Measurements from ENCODE around the gene USP11. TPM values are rescaled to one million over a fixed set of nuclear protein-coding genes. Genes with fewer than 3 reads are reported as not detected.

The USP11 gene
- total RNA-seq, 1 experiment from 2014 or later, result 153 TPM

- H2AK5ac ChIP-seq (ENCODE audit: insufficient read length, low read length), result no peak overlapping the region
- no peak overlapping the region for H2BK12ac ChIP-seq (ENCODE audit: insufficient read length, low read depth, low read length)
- peaks cover 0 to 3% (median 0%) of the 10 kb centered on the region in 3 experiments; a peak in 2 of 7 replicates for H3K36me3 Mint-ChIP-seq (ENCODE audit: insufficient read depth in 1 of 3, low read depth in 3 of 3)
- DNase-seq, result no peak
- H3K27ac Mint-ChIP-seq, result no peak overlapping the region
- H3K27ac ChIP-seq (ENCODE audit: insufficient read length, low read depth, low read length), result no peak overlapping the region
- H3T11ph ChIP-seq (ENCODE audit: low read length), result no peak overlapping the region
- H4K8ac ChIP-seq (replicated peaks; ENCODE audit: insufficient read length, low read depth, low read length), result no peak overlapping the region
- no peak overlapping the region for H3K23ac ChIP-seq (ENCODE audit: insufficient read length, low read depth, low read length)
- H2BK120ac ChIP-seq (ENCODE audit: low read depth, low read length, poor library complexity, severe bottlenecking), result no peak overlapping the region
- H3K9ac ChIP-seq (ENCODE audit: extremely low read depth, insufficient read length, low read length), result no peak overlapping the region
- H2AFZ ChIP-seq (ENCODE audit: low read length), result no peak overlapping the region
- H3K4me3 Mint-ChIP-seq, result no peak overlapping the region
- no peaks in the 10 kb centered on the region for H3K79me2 ChIP-seq (ENCODE audit: insufficient read depth, low read length)
- H3K4me1 Mint-ChIP-seq, result no peaks in the 10 kb centered on the region; a peak in 1 of 4 replicates
- H4K20me1 ChIP-seq (ENCODE audit: control insufficient read depth, insufficient read depth, insufficient read length), result no peaks in the 10 kb centered on the region
- H3K23me2 ChIP-seq (ENCODE audit: insufficient read length, low read depth, low read length, poor library complexity, severe bottlenecking), result no peaks in the 10 kb centered on the region
- H3K27me3 ChIP-seq (ENCODE audit: insufficient read depth, low read length), result no peaks in the 10 kb centered on the region
- H3K9me3 Mint-ChIP-seq, result peaks cover 35 to 56% of the 10 kb centered on the region in 2 experiments
- no peak overlapping the region for H3K4ac ChIP-seq (ENCODE audit: low read depth, low read length)
- no peak overlapping the region for H4K91ac ChIP-seq (ENCODE audit: insufficient read length, low read depth, low read length)
- H3K18ac ChIP-seq (ENCODE audit: insufficient read length, low read depth, low read length), result no peak overlapping the region
- no peaks in the 10 kb centered on the region for H3K79me1 ChIP-seq (ENCODE audit: insufficient read depth, low read depth, low read length, poor library complexity, severe bottlenecking)
- H3K4me1 ChIP-seq (ENCODE audit: insufficient read depth, low read length), result no peaks in the 10 kb centered on the region
- WGBS (ENCODE audit: extremely low coverage, insufficient read length, low lambda C conversion rate), result no CpG with 5 or more reads among the region's 2 CpGs
- no peak overlapping the region for H3K56ac ChIP-seq (ENCODE audit: insufficient read length, low read depth, low read length)
- H3K27me3 Mint-ChIP-seq (ENCODE audit: low read depth), result peaks cover 3% of the 10 kb centered on the region; the same call in 1 of the 2 replicates
- no peak for TF ChIP-seq CTCF (conservative IDR thresholded peaks at IDR 0.05)
- H2BK20ac ChIP-seq (ENCODE audit: low read depth, low read length, poor library complexity, severe bottlenecking), result no peak overlapping the region
- H3K14ac ChIP-seq (ENCODE audit: insufficient read depth, low read length), result no peak overlapping the region
- no peak overlapping the region for H4K5ac ChIP-seq (ENCODE audit: insufficient read length, low read depth, low read length)
- H3K4me2 ChIP-seq (ENCODE audit: insufficient read depth, insufficient read length, low read length), result no peak overlapping the region
- no peak overlapping the region for H2BK15ac ChIP-seq (ENCODE audit: low read depth, low read length)
- H2BK5ac ChIP-seq (ENCODE audit: insufficient read length, low read length), result no peak overlapping the region
- no peaks in the 10 kb centered on the region for H3K9me3 ChIP-seq (ENCODE audit: control insufficient read depth, low read depth, low read length)
Observed at GRCh38 chrX:47272013-47272408, 39.2 kb downstream of the USP11 start.
